ENCODE measurements around the gene LIN7A.

LIN7A gene

DNA sequence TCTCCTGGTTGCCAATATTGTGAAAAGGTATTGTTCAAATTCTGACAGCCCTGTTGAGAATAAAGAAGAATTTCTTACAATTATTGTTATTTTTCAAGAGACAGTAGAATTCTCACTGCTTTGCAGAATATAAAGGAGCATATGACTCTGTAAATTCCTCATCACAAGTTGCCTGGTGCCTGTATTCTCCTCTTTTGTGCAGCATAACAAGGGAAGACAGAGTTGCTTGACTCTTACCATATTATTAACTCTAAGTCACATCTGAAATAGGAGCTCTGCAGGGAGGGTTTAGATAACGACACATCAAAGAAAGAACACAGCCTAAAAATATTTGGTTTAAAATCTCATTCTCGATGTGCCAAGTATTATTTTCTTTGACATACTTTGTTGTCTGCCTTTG is 189.9 kb downstream of the LIN7A start:
- H3K4me3 ChIP-seq (ENCODE audit: control insufficient read depth, low read depth, low read length): no peak overlapping the region
- DNase-seq (ENCODE audit: low read depth): no peak
- TF ChIP-seq, protein P1, sequence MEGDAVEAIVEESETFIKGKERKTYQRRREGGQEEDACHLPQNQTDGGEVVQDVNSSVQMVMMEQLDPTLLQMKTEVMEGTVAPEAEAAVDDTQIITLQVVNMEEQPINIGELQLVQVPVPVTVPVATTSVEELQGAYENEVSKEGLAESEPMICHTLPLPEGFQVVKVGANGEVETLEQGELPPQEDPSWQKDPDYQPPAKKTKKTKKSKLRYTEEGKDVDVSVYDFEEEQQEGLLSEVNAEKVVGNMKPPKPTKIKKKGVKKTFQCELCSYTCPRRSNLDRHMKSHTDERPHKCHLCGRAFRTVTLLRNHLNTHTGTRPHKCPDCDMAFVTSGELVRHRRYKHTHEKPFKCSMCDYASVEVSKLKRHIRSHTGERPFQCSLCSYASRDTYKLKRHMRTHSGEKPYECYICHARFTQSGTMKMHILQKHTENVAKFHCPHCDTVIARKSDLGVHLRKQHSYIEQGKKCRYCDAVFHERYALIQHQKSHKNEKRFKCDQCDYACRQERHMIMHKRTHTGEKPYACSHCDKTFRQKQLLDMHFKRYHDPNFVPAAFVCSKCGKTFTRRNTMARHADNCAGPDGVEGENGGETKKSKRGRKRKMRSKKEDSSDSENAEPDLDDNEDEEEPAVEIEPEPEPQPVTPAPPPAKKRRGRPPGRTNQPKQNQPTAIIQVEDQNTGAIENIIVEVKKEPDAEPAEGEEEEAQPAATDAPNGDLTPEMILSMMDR (conservative IDR thresholded peaks at IDR 0.05; ENCODE audit: control insufficient read depth, insufficient read depth, low read depth, low read length): no peak

DNA sequence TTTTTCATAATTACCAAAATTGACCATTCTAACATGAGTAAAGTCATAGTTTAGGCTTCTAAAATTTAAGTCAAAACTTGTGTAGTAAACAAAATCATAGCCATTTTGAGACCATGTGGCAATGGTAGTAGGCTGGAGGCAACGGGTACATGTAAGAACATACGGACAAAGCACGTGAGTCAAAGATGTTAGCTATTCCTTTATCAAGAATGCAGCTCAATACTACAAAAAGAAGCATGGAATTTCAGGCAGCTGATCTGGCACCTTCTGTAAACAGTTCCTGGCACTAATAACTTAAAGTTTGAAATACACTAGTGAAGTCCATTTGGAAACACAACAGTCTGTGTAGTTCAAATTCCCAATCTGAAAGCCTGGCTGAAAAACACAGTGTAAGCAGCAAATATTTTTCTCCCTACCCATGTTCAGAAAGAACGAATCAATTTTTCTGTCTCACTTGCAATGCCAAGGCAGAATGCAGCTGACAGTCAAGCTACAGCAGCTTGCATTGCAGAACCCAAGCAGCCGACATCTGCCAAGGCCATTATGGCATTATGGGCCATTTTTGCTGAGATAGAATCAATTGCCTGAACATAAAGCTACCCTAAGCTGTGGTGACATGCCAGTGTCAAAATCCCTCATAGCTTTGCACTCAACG is 191.8 kb downstream of the LIN7A start:
- peak; percentile 13 for DNase-seq (ENCODE audit: low read depth)
- TF ChIP-seq, protein P1 (conservative IDR thresholded peaks at IDR 0.05; ENCODE audit: control insufficient read depth, insufficient read depth, low read depth, low read length): no peak
- H3K4me3 ChIP-seq (ENCODE audit: control insufficient read depth, low read depth, low read length): no peak overlapping the region
